Ovary (tissue), 3 donors: ENCODE data around the gene PPP2R5C.

Source experiments
- POLR2A ChIP-seq: fragments of 450-650 bp; IDR thresholded peaks from one replicate; pipeline ENCODE4 v1.6.1; 2017; ENCODE audit warnings: antibody characterized with exemption, mild to moderate bottlenecking, moderate library complexity
- TF ChIP-seq, protein P1 (sequence below), 3 donors: fragments of 450-650 bp in 2 of 3; fragments of 200-600 bp in 1 of 3; IDR thresholded peaks; one replicate each; pipeline versions ENCODE4 v1.5.1 to v1.8.0; 2016 to 2022; ENCODE audit warnings: antibody characterized with exemption in 3 of 3, mild to moderate bottlenecking in 1 of 3
- donor health status: DM: no; HTN: no; CAD: no.

DNA sequence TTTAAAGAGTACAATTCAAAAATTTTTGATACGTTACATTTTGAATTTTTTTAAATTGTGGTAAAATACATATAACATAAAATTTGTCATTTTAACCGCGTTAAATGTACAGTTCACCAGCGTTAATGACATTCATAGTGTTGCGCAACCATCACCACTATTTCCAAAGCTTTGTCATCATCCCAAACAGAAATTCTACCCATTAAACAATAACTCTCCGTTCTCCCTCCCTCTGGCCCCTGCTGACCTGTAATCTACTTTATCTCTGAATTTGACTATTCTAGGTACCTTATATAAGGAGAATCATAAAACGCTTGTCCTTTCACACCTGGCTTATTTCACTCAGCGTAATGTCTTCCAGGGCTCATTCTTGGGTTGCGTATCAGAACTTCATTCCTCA lies 133.7 kb downstream of the PPP2R5C start:
- TF ChIP-seq, protein P1, sequence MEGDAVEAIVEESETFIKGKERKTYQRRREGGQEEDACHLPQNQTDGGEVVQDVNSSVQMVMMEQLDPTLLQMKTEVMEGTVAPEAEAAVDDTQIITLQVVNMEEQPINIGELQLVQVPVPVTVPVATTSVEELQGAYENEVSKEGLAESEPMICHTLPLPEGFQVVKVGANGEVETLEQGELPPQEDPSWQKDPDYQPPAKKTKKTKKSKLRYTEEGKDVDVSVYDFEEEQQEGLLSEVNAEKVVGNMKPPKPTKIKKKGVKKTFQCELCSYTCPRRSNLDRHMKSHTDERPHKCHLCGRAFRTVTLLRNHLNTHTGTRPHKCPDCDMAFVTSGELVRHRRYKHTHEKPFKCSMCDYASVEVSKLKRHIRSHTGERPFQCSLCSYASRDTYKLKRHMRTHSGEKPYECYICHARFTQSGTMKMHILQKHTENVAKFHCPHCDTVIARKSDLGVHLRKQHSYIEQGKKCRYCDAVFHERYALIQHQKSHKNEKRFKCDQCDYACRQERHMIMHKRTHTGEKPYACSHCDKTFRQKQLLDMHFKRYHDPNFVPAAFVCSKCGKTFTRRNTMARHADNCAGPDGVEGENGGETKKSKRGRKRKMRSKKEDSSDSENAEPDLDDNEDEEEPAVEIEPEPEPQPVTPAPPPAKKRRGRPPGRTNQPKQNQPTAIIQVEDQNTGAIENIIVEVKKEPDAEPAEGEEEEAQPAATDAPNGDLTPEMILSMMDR (IDR thresholded peaks at IDR 0.05), result no peak
- no peak for TF ChIP-seq POLR2A
